Urothelium cell line (cell line): ENCODE measurements around the gene PPP2R2B.

Experiments
- DNase-seq: peaks from one replicate; pipeline ENCODE4 v3.0.0; 2011; ENCODE audit warnings: low spot score, mixed read lengths
- FAIRE-seq: peaks from 2 replicates; lab custom pipeline; 2011; peaks lifted over from hg19 to GRCh38; lab: Jason Lieb, UNC

The PPP2R2B gene

DNA sequence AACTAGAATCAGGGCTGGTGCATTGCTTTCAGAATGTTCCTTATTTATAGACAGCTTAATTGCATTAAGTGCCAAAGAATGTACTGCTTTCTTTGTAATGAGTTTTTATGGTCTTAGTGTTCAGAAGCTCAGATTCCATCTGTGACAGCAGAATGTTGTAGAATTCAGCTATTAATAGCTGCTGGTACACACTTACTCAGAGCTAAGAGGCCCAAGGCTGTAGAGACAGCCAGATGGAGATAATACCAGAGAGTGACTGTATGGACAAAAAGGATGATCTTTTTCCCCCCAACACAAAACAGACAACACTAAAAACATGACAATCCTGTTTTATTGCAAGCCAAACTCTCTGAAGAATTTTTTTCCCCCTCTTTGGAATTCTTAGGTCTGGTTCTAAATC is 50.2 kb downstream of the PPP2R2B start:
- FAIRE-seq (no peak), DNase-seq (no peak)

GRCh38 chr5:146827901-146828300 is 50.7 kb downstream of the PPP2R2B start:
- FAIRE-seq: no peak
- DNase-seq: no peak

DNA sequence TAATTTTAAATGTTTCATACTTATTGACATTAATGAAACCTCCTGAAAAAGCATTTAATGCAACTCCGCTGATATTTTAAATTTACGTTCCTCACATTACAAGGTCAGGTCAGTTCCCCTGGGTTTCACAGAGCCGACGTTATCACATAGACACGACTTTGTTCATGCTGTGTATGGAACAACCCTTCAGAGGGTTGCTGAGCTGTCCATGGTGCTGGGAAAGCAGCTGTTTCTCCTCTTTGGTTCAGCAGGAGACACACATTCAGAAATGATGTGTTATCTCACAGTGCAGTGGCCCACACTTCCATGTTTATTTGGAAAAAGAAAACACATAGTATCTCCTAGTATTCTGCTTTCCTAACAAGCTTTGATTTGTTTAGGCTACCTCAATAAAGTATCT is 53.5 kb downstream of the PPP2R2B start:
- peak; percentile 36 for DNase-seq
- no peak for FAIRE-seq

DNA sequence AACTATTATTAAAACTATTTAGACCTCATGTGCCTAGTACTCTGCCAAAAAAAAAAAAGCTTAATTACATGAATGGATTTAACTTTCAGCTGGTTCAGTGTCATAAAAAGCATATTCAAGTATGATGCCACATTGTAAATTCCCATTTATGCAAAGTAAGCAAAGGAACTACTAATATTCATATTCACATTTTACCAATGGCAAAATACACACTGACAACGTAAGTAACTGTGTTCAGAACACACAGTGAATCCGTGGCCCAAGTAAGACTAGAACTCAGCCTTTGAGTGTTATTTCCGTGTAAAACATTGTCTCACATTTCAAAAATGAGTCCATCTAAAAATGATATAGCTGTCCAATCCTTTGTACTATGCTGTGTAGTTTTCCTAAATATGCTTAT is 56.8 kb downstream of the PPP2R2B start:
- no peak for DNase-seq
- no peak for FAIRE-seq

DNA sequence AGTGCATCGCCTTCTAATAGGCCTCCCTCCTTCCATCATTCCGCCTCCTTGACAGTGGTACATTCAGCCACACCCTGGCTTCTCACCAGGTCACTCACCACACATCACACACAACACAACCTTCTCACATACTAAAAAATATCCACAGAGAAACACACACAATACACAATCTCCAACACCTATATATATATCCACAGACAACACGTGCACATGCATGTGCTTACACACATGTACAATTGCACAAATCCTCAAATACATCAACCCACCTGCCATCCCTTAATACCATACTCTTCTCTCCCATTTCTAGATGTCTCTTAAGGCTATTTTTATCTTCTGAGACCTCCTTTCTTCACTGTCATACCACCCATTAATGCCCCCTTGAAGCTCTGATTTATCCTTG is 57.6 kb downstream of the PPP2R2B start:
- FAIRE-seq (no peak), DNase-seq (no peak)

DNA sequence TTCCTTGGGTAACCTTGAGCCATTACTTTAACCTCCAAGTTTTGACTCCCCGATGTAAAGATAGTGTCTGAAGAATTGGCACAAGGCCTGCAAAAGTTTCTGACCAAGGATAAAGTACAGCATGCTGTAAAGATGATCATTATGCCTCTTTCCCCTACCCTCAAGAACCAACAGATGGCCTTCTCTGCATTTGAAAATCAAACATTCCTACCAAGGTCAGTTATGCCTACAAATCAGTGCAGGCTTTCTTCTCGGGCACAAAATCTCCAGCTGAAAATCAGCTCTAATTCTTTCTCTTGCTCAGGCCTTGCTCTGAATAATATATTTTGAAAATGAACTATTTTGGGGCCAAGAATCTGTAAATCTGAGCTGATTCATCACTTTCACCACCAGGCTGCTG is 59.7 kb downstream of the PPP2R2B start:
- DNase-seq: no peak
- FAIRE-seq: no peak

- FAIRE-seq: no peak
- DNase-seq: no peak
Measured at GRCh38 chr5:146817973-146818372, 60.6 kb downstream of the PPP2R2B start.

GRCh38 chr5:146816775-146817387 is 61.7 kb downstream of the PPP2R2B start:
- FAIRE-seq (no peak), DNase-seq (no peak)

DNA sequence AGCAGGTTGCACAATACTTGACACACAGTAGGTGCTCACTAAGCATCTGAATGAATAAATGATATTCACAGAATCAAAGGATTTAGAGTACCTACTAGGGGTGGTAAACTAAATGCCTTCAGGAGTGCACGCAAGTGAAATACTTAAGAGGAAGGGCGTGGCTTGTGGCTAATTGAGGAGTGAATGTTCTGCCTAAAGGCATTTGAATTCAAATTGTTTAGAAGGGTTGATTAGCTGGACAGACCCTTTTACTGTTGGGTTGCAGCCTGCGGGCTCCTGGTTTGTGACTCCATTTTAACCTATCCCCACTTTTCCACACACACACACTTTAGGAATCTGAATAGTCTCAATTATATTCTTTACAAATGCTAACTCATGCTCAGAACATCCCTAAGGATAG is 63.1 kb downstream of the PPP2R2B start:
- DNase-seq (no peak), FAIRE-seq (no peak)

- FAIRE-seq: no peak
- no peak for DNase-seq
Measured at GRCh38 chr5:146813346-146814157, 65.0 kb downstream of the PPP2R2B start.

DNA sequence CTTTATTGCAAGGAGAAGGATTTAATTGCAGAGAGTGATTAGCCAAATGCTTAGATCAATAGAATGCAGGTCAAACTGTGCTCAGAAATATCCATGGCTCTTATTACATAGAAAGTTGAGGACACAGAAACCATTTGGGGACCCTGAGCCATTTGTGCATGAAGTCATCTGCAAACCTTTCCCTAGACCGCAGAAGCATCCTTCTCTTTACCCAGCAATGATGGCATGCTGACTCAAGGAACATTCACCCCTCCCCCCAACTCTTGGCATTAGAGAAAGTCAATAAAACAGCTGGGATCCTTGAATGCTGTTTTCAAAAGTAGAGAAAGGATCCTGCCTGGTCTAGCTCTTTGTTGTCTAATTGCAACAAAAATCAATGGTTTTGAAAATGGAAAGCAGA is 73.5 kb downstream of the PPP2R2B start:
- DNase-seq: peak; percentile 50

GRCh38 chr5:146802945-146803522 is 75.5 kb downstream of the PPP2R2B start:
- FAIRE-seq: no peak

More for the DNA sequence above, 73.5 kb downstream of the PPP2R2B start:
- no peak for FAIRE-seq

GRCh38 chr5:146799671-146800070 is 78.9 kb downstream of the PPP2R2B start:
- no peak for DNase-seq
- no peak for FAIRE-seq

More at GRCh38 chr5:146802945-146803522, 75.5 kb downstream of the PPP2R2B start:
- no peak for DNase-seq

GRCh38 chr5:146799231-146799630 is 79.3 kb downstream of the PPP2R2B start:
- DNase-seq: no peak
- no peak for FAIRE-seq

GRCh38 chr5:146797658-146798057 is 80.9 kb downstream of the PPP2R2B start:
- DNase-seq (no peak), FAIRE-seq (no peak)

DNA sequence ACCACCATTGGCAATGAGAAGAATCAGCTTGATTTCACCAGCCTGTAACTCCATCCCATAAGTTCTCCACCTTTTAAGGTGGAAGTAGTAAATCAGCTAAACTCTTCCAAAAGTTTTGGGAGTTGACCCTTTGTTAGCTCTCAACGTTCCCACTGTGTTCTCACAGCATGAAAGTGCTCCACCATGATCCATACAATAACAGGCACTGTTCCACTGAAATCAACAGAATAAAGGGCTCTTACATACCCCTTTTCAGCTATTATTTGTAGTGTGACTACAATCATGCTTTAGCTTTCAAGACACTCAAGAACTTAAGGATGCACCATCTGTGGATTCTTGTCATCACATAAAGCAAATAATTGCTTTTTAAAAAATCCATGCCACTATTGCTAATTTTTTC is 81.6 kb downstream of the PPP2R2B start:
- FAIRE-seq (no peak), DNase-seq (no peak)

DNA sequence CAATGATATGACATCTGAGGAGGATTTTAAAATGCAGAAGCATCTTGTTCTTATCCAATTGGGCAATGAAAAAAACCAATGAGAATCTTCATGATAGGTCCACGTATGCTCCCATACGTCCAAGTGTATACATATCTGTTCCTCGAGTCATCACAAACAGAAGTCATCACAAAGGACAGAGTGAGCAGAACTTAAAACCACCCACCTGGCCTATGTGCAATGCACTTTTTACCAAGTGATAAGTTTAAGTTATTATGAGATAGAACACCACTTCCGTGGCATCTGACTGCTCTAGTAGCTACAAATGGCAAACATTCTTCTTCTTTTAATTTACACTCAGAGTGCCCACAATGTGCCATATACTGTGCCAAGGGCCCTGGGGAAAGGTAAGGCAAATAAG is 82.4 kb downstream of the PPP2R2B start:
- no peak for DNase-seq
- no peak for FAIRE-seq

DNA sequence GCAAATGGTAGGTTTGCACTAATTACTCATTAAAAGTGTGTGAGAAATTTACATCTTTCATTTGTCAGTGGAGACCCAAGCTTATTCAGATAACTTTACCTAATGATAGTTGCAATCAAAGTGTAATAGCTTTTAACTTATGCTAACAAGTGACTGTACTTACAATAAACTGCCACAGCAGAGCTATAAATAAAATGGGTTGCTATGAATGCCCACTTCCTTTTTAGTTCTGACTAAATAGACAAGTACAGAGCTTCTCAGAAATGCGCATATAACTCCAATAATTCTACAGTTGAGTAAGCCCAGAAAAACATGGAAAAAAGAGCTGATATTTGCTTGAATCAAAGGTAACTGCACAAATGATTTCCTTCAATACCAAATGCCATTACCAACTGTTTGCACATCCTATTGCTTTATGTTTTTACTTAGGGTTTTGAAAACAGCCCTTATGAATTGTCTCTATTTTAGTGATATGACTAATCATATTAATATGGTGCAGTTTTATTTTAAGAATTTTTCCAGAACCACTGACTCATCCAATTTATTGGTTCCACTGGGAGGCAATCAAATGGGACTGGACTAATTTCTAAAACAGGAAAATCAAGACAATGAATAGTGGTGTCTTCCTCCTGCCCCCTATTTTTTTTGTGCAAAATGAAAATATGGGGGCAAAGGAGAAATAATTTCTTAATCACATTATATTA is 84.1 kb downstream of the PPP2R2B start:
- FAIRE-seq (no peak), DNase-seq (no peak)

GRCh38 chr5:146793709-146794108 is 84.8 kb downstream of the PPP2R2B start:
- FAIRE-seq (no peak), DNase-seq (no peak)

DNA sequence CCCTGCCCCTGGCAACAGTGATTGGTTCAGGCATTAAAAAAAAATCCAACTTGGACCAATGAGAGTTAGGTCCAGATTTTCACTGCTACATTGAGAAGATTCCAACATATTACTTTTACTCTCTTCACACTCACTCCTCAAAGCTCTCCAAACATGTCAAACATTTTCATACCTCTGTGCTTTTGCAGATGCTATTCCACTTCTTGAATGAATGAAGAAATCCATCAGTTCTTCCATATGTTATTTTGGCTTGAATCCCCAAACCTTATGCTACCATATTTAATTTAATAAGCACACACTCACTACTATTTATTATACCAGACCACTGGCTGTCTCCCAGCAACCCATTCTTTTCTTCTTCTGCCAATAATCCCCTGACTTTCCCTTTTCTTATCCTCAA is 87.1 kb downstream of the PPP2R2B start:
- no peak for FAIRE-seq
- no peak for DNase-seq
